GM12878 (cell line): ENCODE data around the gene TMED10. TPM values are rescaled to one million over a fixed set of nuclear protein-coding genes. Genes with fewer than 3 reads are reported as not detected.

Experiments used
- ATF7 ChIP-seq: fragments of 450-650 bp; IDR thresholded peaks from 2 replicates; pipeline ENCODE4 v1.6.1; 2016; ENCODE audit warnings: low read depth, mild to moderate bottlenecking
- BACH1 ChIP-seq: fragments of 450-650 bp; IDR thresholded peaks from 2 replicates; pipeline ENCODE4 v1.6.1; 2017; ENCODE audit warnings: mild to moderate bottlenecking, borderline replicate concordance
- BCL11A ChIP-seq: IDR thresholded peaks from 2 replicates; pipeline ENCODE4 v1.6.1; 2011; ENCODE audit warnings: low read depth, low read length
- CHD4 ChIP-seq: fragments of 200-600 bp; sonication (generic); IDR thresholded peaks from 2 replicates; pipeline ENCODE4 v1.6.1; 2016; ENCODE audit warnings: mild to moderate bottlenecking
- ELK1 ChIP-seq: IDR thresholded peaks from 2 replicates; pipeline ENCODE4 v1.6.1; 2012; ENCODE audit warnings: low read depth, low read length, improper control_type of control experiment
- EP300 ChIP-seq, 2 experiments: fragments of 150-350 bp in 1 of 2; IDR thresholded peaks; 2 replicates each; pipeline ENCODE4 v1.6.1; 2011 to 2012; ENCODE audit warnings: low read depth in 2 of 2, low read length in 2 of 2, borderline replicate concordance in 1 of 2, improper control_type of control experiment in 1 of 2, inconsistent platforms in 1 of 2; ENCODE audit not compliant: control insufficient read depth in 1 of 2
- EZH2 ChIP-seq: IDR thresholded peaks from 2 replicates; pipeline ENCODE4 v1.6.1; 2012; ENCODE audit warnings: low read depth, mild to moderate bottlenecking, control low read depth, inconsistent platforms, low read length, borderline replicate concordance; ENCODE audit not compliant: control insufficient read depth
- FOXM1 ChIP-seq: IDR thresholded peaks from 2 replicates; pipeline ENCODE4 v1.6.1; 2012; ENCODE audit warnings: low read depth, mild to moderate bottlenecking, inconsistent platforms, low read length, moderate library complexity
- MTA3 ChIP-seq: IDR thresholded peaks from 2 replicates; pipeline ENCODE4 v1.6.1; 2012; ENCODE audit warnings: low read length, inconsistent platforms, borderline replicate concordance
- NBN ChIP-seq: fragments of 450-650 bp; IDR thresholded peaks from 2 replicates; pipeline ENCODE4 v1.6.1; 2016
- NR2F1 ChIP-seq: fragments of 450-650 bp; conservative IDR thresholded peaks from 2 replicates; pipeline ENCODE4 v1.6.1; 2017; ENCODE audit warnings: mild to moderate bottlenecking
- PAX5 ChIP-seq: IDR thresholded peaks from 2 replicates; pipeline ENCODE4 v1.6.1; 2011; ENCODE audit warnings: low read depth, low read length, borderline replicate concordance
- RB1 ChIP-seq: fragments of 450-650 bp; formaldehyde crosslinking; IDR thresholded peaks from 2 replicates; pipeline ENCODE4 v1.6.1; 2017; ENCODE audit warnings: mild to moderate bottlenecking, borderline replicate concordance
- RBBP5 ChIP-seq: fragments of 200-600 bp; sonication (generic); conservative IDR thresholded peaks from 2 replicates; pipeline ENCODE4 v1.6.1; 2016
- RCOR1 ChIP-seq: conservative IDR thresholded peaks from 2 replicates; pipeline ENCODE4 v1.6.1; 2012; ENCODE audit warnings: low read depth, low read length, improper control_type of control experiment
- SP1 ChIP-seq: IDR thresholded peaks from one replicate; pipeline ENCODE4 v1.6.1; 2011; ENCODE audit warnings: low read depth, low read length
- SPI1 ChIP-seq: IDR thresholded peaks from 2 replicates; pipeline ENCODE4 v1.6.1; 2011; ENCODE audit warnings: low read depth, mild to moderate bottlenecking, low read length, moderate library complexity, borderline replicate concordance; ENCODE audit not compliant: insufficient read depth
- TAF1 ChIP-seq: IDR thresholded peaks from 2 replicates; pipeline ENCODE4 v1.6.1; 2011; ENCODE audit warnings: mild to moderate bottlenecking, low read depth, low read length, borderline replicate concordance
- TCF12 ChIP-seq: IDR thresholded peaks from 2 replicates; pipeline ENCODE4 v1.6.1; 2011; ENCODE audit warnings: low read depth, mild to moderate bottlenecking, low read length
- TCF3 ChIP-seq: IDR thresholded peaks from 2 replicates; pipeline ENCODE4 v1.6.1; 2012; ENCODE audit warnings: low read depth, mild to moderate bottlenecking, low read length, borderline replicate concordance; ENCODE audit not compliant: insufficient read depth
- ZBTB11 ChIP-seq: fragments of 450-650 bp; formaldehyde crosslinking; IDR thresholded peaks from 2 replicates; pipeline ENCODE4 v1.5.0; 2022; ENCODE audit warnings: mild to moderate bottlenecking, missing genetic modification characterization
- ZNF24 ChIP-seq: fragments of 450-650 bp; IDR thresholded peaks from 2 replicates; pipeline ENCODE4 v1.6.1; 2017; ENCODE audit warnings: antibody characterized with exemption, mild to moderate bottlenecking
- ZNF687 ChIP-seq: fragments of 450-650 bp; IDR thresholded peaks from 2 replicates; pipeline ENCODE4 v1.6.1; 2017; ENCODE audit warnings: mild to moderate bottlenecking, moderate library complexity
- polyA plus RNA-seq, 11 experiments: library from polyadenylated mRNA; depleted of rRNA in 4 of 11; unstranded in 6 of 11; stranded (reverse) in 5 of 11; fragments of >200 nt; fragmentation: Nextera tagmentation in 4 of 11; fragmentation: Illumina TruSeq in 1 of 11; extraction: Ambion mirVana in 4 of 11; extraction: Trizol in 1 of 11; gene quantifications; 1 replicate in 1 of 11; 2 replicates in 10 of 11; pipeline versions ENCODE4 v1.2.1 to v1.2.3, GENCODE V29; 2011 to 2016; ENCODE audit warnings: inconsistent platforms in 2 of 11, missing spikeins in 2 of 11, low read depth in 1 of 11
- total RNA-seq, 4 experiments: library from RNA; depleted of rRNA in 3 of 4; stranded (reverse); fragments of >200 nt in 3 of 4; fragmentation: Illumina TruSeq in 1 of 4; extraction: Trizol in 1 of 4; gene quantifications; 2 replicates each; pipeline versions ENCODE4 v1.2.1 to v1.2.3, GENCODE V29; 2013 to 2021

TMED10 gene
- total and polyA plus RNA-seq, 10 of the 15 experiments (the other 5 are each of a cell fraction or from before 2014, with no cell fraction given): 99.8 to 270 (median 180) TPM

- TF ChIP-seq ZNF687 (no peak), TCF3 (peak; percentile 56; the same call in 1 of the 2 replicates), ATF7 (peak; percentile 88), RBBP5 (no peak), NBN (no peak), TCF12 (0 out of 2 replicates have a peak, but pooled peaks have one; percentile 71), SP1 (no peak), SPI1 (peak; percentile 73), MTA3 (no peak; the same call in 1 of the 2 replicates), PAX5 (peak; percentile 58), ELK1 (no peak), BACH1 (no peak), ZNF24 (no peak), ZBTB11 (CRISPR knock-in tag) (no peak), EP300 (IDR thresholded peaks at IDR 0.05; ENCODE audit: borderline replicate concordance in 1 of 2, control insufficient read depth in 1 of 2, low read depth in 2 of 2, low read length in 2 of 2) (peak; percentile 13 to 37; a peak in 1 of 4 replicates), EZH2 (no peak), TAF1 (no peak), CHD4 (no peak), RCOR1 (no peak), NR2F1 (peak; percentile 53; the same call in 1 of the 2 replicates), FOXM1 (no peak), RB1 (no peak), BCL11A (peak; percentile 69)
These were observed 12.3 kb upstream of the TMED10 start (continued) for GRCh38 chr14:75188520-75189268.
